ENCODE data around the gene CDC42EP4. TPM values are rescaled to one million over a fixed set of nuclear protein-coding genes. Genes with fewer than 3 reads are reported as not detected.
A peak's percentile ranks its signal among the peaks of the same experiment; 100 is the strongest.

The CDC42EP4 gene
- total and polyA plus RNA-seq, 4 donors = 15.7 to 31.0 (median 28.0) TPM

DNA sequence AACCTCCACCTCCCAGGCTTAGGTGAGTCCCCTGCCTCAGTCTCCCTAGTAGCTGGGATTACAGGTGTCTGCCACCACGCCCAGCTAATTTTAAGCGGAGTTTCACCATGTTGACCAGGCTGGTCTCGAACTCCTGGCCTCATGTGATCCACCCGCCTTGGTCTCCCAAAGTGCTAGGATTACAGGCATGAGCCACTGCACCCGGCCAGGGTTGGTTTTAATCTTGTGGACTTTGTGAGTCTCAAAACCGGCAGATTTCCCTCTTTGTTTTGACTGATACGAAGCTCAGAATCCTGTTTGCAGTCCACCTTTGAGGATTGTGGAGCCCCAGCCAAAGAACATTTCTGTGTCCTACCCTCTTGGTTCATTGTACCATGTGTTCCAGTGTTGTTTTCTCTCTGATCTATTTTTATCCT is 33.7 kb downstream of the CDC42EP4 start (continued):
- TF ChIP-seq YY1 (IDR thresholded peaks at IDR 0.05) = peak; percentile 36

DNA sequence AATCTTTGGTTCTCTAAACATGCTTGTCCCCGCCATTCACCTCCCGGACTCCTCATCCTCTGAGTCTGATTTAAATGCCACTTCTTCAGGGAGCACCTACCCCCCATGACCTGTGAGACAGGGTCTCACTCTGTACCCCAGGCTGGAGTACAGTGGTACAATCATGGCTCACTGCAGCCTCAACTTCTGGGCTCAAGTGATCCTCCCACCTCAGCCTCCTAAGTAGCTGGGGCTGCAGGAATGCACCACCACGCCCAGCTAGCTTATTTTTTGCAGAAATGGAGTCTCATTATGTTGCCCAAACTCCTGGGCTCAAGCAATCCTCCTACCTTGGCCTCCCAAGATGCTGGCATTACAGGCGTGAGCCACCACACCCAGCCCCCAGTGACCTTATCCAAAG is 37.3 kb downstream of the CDC42EP4 start:
- H3K36me3 ChIP-seq (ENCODE audit: control insufficient read depth in 4 of 4, insufficient read depth in 3 of 4, low read depth in 1 of 4, low read length in 3 of 4) = no peaks in the 10 kb centered on the region
- TF ChIP-seq, protein P1, sequence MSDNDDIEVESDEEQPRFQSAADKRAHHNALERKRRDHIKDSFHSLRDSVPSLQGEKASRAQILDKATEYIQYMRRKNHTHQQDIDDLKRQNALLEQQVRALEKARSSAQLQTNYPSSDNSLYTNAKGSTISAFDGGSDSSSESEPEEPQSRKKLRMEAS (IDR thresholded peaks at IDR 0.05) = no peak
- no peak for TF ChIP-seq FOXA1 (IDR thresholded peaks at IDR 0.05)
- TF ChIP-seq, protein P2, sequence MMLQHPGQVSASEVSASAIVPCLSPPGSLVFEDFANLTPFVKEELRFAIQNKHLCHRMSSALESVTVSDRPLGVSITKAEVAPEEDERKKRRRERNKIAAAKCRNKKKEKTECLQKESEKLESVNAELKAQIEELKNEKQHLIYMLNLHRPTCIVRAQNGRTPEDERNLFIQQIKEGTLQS (IDR thresholded peaks at IDR 0.05) = no peak
- no peak for TF ChIP-seq HNF4A (conservative IDR thresholded peaks at IDR 0.05)
- no peak for TF ChIP-seq EGR1 (IDR thresholded peaks at IDR 0.05; ENCODE audit: low read depth in 2 of 2)
- no peak for TF ChIP-seq NR2F2 (IDR thresholded peaks at IDR 0.05)
- TF ChIP-seq, protein P3, sequence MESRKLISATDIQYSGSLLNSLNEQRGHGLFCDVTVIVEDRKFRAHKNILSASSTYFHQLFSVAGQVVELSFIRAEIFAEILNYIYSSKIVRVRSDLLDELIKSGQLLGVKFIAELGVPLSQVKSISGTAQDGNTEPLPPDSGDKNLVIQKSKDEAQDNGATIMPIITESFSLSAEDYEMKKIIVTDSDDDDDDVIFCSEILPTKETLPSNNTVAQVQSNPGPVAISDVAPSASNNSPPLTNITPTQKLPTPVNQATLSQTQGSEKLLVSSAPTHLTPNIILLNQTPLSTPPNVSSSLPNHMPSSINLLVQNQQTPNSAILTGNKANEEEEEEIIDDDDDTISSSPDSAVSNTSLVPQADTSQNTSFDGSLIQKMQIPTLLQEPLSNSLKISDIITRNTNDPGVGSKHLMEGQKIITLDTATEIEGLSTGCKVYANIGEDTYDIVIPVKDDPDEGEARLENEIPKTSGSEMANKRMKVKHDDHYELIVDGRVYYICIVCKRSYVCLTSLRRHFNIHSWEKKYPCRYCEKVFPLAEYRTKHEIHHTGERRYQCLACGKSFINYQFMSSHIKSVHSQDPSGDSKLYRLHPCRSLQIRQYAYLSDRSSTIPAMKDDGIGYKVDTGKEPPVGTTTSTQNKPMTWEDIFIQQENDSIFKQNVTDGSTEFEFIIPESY (IDR thresholded peaks at IDR 0.05) = no peak
- no peak for TF ChIP-seq YY1 (IDR thresholded peaks at IDR 0.05)
- no peak for TF ChIP-seq HNF4G (IDR thresholded peaks at IDR 0.05)
- TF ChIP-seq FOXA2 (IDR thresholded peaks at IDR 0.05) = no peak
- no peak for TF ChIP-seq SP1 (IDR thresholded peaks at IDR 0.05)
- peaks cover 6 to 12% (median 8%) of the 10 kb centered on the region in 4 donors for H3K4me1 ChIP-seq (ENCODE audit: control insufficient read depth in 4 of 4, insufficient read depth in 4 of 4, low read length in 3 of 4)
- no peak overlapping the region for H3K9ac ChIP-seq (ENCODE audit: low read depth in 1 of 2, low read length in 2 of 2)
- no peaks in the 10 kb centered on the region for H3K9me3 ChIP-seq (ENCODE audit: control insufficient read depth in 4 of 4, low read length in 3 of 4)
- DNase-seq (ENCODE audit: low spot score) = no peak
- no peaks in the 10 kb centered on the region for H3K27me3 ChIP-seq (ENCODE audit: control insufficient read depth in 4 of 4, insufficient read depth in 4 of 4, low read length in 3 of 4)
- no peak overlapping the region for H3K27ac ChIP-seq (ENCODE audit: low read depth in 1 of 2, low read length in 2 of 2)
- H3K4me3 ChIP-seq (ENCODE audit: low read depth in 1 of 3, low read length in 3 of 3) = no peak overlapping the region
- 85% methylated on average over 4 of the region's 4 CpGs for WGBS

DNA sequence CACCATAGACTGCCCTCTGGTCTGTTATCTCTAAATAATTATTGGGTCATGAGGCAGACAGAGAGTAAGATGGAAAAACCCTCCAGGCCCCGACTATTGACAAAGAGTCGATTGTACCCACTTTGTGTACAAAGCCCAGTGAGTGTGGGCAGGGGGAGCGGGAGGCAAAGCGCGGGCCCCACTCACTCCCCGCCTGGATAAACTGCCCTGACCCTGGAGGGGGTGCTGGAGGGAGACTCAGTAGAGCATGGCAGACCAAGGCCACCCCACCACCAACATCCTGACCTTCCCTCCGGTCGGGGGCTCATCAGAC is 38.9 kb downstream of the CDC42EP4 start:
- WGBS = 80% methylated on average over 8 of the region's 8 CpGs
- H3K27me3 ChIP-seq (ENCODE audit: control insufficient read depth in 4 of 4, insufficient read depth in 4 of 4, low read length in 3 of 4) = no peaks in the 10 kb centered on the region

More for the DNA sequence above, 38.9 kb downstream of the CDC42EP4 start:
- no peak overlapping the region for H3K4me3 ChIP-seq (ENCODE audit: low read depth in 1 of 3, low read length in 3 of 3)
- H3K27ac ChIP-seq (ENCODE audit: low read depth in 1 of 2, low read length in 2 of 2) = no peak overlapping the region
- H3K9me3 ChIP-seq (ENCODE audit: control insufficient read depth in 4 of 4, low read length in 3 of 4) = no peaks in the 10 kb centered on the region
- H3K4me1 ChIP-seq (ENCODE audit: control insufficient read depth in 4 of 4, insufficient read depth in 4 of 4, low read length in 3 of 4) = peaks cover 0 to under 1% (median 0%) of the 10 kb centered on the region in 4 donors
- H3K36me3 ChIP-seq (ENCODE audit: control insufficient read depth in 4 of 4, insufficient read depth in 3 of 4, low read depth in 1 of 4, low read length in 3 of 4) = no peaks in the 10 kb centered on the region
- H3K9ac ChIP-seq (ENCODE audit: low read depth in 1 of 2, low read length in 2 of 2) = no peak overlapping the region
- TF ChIP-seq YY1 (IDR thresholded peaks at IDR 0.05) (no peak), FOXA2 (IDR thresholded peaks at IDR 0.05) (no peak), RXRA (IDR thresholded peaks at IDR 0.05) (no peak), HNF4A (conservative IDR thresholded peaks at IDR 0.05) (no peak)
- TF ChIP-seq, protein P4, sequence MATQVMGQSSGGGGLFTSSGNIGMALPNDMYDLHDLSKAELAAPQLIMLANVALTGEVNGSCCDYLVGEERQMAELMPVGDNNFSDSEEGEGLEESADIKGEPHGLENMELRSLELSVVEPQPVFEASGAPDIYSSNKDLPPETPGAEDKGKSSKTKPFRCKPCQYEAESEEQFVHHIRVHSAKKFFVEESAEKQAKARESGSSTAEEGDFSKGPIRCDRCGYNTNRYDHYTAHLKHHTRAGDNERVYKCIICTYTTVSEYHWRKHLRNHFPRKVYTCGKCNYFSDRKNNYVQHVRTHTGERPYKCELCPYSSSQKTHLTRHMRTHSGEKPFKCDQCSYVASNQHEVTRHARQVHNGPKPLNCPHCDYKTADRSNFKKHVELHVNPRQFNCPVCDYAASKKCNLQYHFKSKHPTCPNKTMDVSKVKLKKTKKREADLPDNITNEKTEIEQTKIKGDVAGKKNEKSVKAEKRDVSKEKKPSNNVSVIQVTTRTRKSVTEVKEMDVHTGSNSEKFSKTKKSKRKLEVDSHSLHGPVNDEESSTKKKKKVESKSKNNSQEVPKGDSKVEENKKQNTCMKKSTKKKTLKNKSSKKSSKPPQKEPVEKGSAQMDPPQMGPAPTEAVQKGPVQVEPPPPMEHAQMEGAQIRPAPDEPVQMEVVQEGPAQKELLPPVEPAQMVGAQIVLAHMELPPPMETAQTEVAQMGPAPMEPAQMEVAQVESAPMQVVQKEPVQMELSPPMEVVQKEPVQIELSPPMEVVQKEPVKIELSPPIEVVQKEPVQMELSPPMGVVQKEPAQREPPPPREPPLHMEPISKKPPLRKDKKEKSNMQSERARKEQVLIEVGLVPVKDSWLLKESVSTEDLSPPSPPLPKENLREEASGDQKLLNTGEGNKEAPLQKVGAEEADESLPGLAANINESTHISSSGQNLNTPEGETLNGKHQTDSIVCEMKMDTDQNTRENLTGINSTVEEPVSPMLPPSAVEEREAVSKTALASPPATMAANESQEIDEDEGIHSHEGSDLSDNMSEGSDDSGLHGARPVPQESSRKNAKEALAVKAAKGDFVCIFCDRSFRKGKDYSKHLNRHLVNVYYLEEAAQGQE (IDR thresholded peaks at IDR 0.05) = no peak
- no peak for DNase-seq (ENCODE audit: low spot score)
